RWPE2 (cell line): ENCODE measurements around the gene DACT1.

Experiments
- ATAC-seq: fragments of 200-7000 bp; cut with Tn5 transposase; 3 replicates; pipeline ENCODE4 v1.9.1; 2021; ENCODE audit warnings: low read depth
- DNase-seq: peaks from one replicate; pipeline ENCODE4 v3.0.0-alpha.2; 2020; ENCODE audit warnings: low spot score
- H3K27ac ChIP-seq: fragments of 450-650 bp; 2 replicates; pipeline ENCODE4 v1.5.1; 2017; ENCODE audit warnings: mild to moderate bottlenecking; ENCODE audit not compliant: poor library complexity, severe bottlenecking
- H3K27me3 ChIP-seq: fragments of 250-450 bp; sonication (Bioruptor Pico); 2 replicates; pipeline ENCODE4 v1.5.1; 2021; ENCODE audit warnings: mild to moderate bottlenecking, moderate library complexity; ENCODE audit not compliant: insufficient read depth, poor library complexity, severe bottlenecking
- H3K36me3 ChIP-seq: fragments of 250-450 bp; sonication (Bioruptor Pico); 2 replicates; pipeline ENCODE4 v1.5.1; 2020; ENCODE audit warnings: low read depth, mild to moderate bottlenecking, moderate library complexity
- H3K4me1 ChIP-seq: fragments of 250-450 bp; sonication (Bioruptor Pico); 2 replicates; pipeline ENCODE4 v1.5.1; 2021; ENCODE audit warnings: mild to moderate bottlenecking, moderate library complexity; ENCODE audit not compliant: insufficient read depth, poor library complexity, severe bottlenecking
- H3K4me3 ChIP-seq: fragments of 250-450 bp; sonication (Bioruptor Pico); 2 replicates; pipeline ENCODE4 v1.5.1; 2021; ENCODE audit warnings: mild to moderate bottlenecking, moderate library complexity; ENCODE audit not compliant: severe bottlenecking
- H3K9me3 ChIP-seq: fragments of 250-450 bp; sonication (Bioruptor Pico); 2 replicates; pipeline ENCODE4 v1.5.1; 2021; ENCODE audit warnings: mild to moderate bottlenecking, moderate library complexity; ENCODE audit not compliant: severe bottlenecking
- TF ChIP-seq, protein P1 (sequence below): fragments of 450-650 bp; IDR thresholded peaks from one replicate; pipeline ENCODE4 v1.5.1; 2017; ENCODE audit warnings: mild to moderate bottlenecking, moderate library complexity; ENCODE audit not compliant: poor library complexity, severe bottlenecking

DACT1 gene

DNA sequence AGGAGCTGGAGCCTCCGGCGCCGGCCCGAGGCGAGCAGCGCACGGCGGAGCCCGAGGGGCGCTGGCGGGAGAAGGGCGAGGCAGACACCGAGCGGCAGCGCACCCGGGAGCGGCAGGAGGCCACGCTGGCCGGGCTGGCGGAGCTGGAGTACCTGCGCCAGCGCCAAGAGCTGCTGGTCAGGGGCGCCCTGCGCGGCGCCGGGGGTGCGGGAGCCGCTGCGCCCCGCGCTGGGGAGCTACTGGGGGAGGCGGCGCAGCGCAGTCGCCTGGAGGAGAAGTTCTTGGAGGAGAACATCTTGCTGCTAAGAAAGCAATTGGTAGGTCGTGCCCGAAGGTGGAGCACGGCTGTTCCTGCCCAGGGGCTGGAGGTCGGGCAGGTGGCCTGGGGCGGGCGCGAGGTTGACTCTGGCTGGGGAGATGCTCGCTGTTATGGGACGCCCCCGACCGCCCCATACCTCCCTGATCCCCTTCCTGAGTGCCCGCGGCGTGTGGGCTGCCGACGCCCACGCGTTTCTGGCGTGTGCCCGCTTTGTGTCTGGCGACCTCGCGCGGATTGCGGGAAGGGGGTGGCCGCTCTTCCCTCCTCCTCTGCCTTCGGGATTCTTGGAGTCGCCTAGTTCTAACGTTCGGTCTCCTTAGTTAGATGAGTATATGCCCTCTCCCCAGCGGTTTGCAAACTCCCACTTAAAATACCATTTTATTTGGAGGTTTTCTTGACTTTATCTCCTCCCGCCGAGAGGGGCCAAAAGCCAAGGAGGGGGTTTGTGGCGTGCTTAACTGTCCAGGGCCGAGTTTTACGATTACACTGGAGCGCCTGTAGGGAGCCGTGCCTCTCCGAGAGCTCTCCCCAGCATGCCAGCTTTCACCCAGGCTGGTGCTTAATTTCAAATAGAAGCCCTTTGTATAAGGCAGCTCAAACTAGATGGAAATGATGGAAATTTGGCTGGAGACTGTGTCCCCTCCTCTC is 752 bp downstream of the DACT1 start:
- Histone ChIP-seq H3K36me3 (no peaks in the 10 kb centered on the region), H3K27me3 (peaks cover 12% of the 10 kb centered on the region), H3K27ac (peak overlapping the region; percentile 24), H3K9me3 (no peaks in the 10 kb centered on the region), H3K4me1 (no peaks in the 10 kb centered on the region), H3K4me3 (peak overlapping the region; percentile 58)
- TF ChIP-seq, protein P1, sequence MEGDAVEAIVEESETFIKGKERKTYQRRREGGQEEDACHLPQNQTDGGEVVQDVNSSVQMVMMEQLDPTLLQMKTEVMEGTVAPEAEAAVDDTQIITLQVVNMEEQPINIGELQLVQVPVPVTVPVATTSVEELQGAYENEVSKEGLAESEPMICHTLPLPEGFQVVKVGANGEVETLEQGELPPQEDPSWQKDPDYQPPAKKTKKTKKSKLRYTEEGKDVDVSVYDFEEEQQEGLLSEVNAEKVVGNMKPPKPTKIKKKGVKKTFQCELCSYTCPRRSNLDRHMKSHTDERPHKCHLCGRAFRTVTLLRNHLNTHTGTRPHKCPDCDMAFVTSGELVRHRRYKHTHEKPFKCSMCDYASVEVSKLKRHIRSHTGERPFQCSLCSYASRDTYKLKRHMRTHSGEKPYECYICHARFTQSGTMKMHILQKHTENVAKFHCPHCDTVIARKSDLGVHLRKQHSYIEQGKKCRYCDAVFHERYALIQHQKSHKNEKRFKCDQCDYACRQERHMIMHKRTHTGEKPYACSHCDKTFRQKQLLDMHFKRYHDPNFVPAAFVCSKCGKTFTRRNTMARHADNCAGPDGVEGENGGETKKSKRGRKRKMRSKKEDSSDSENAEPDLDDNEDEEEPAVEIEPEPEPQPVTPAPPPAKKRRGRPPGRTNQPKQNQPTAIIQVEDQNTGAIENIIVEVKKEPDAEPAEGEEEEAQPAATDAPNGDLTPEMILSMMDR, result no peak
- DNase-seq (no peak), ATAC-seq (peak; percentile 59)

- no peak for DNase-seq
- H3K36me3 ChIP-seq, result no peaks in the 10 kb centered on the region
- peaks cover 12% of the 10 kb centered on the region for H3K27me3 ChIP-seq
- H3K4me3 ChIP-seq, result peak overlapping the region; percentile 58
- ATAC-seq, result no peak
- H3K9me3 ChIP-seq, result no peaks in the 10 kb centered on the region
- TF ChIP-seq, protein P1, result no peak
- H3K4me1 ChIP-seq, result no peaks in the 10 kb centered on the region
- no peak overlapping the region for H3K27ac ChIP-seq
Observed at GRCh38 chr14:58639198-58639565, 1.4 kb downstream of the DACT1 start.

GRCh38 chr14:58639842-58640484 is 2.2 kb downstream of the DACT1 start:
- Histone ChIP-seq H3K4me3 (no peak overlapping the region), H3K9me3 (no peaks in the 10 kb centered on the region), H3K27ac (no peak overlapping the region), H3K27me3 (peaks cover 12% of the 10 kb centered on the region), H3K4me1 (no peaks in the 10 kb centered on the region), H3K36me3 (no peaks in the 10 kb centered on the region)
- DNase-seq (no peak), ATAC-seq (no peak)
- TF ChIP-seq, protein P1, result peak; percentile 93

- Histone ChIP-seq H3K4me1 (no peaks in the 10 kb centered on the region), H3K27ac (no peak overlapping the region), H3K4me3 (no peak overlapping the region), H3K27me3 (peaks cover 12% of the 10 kb centered on the region), H3K9me3 (no peaks in the 10 kb centered on the region), H3K36me3 (no peaks in the 10 kb centered on the region)
- DNase-seq (no peak), ATAC-seq (no peak)
- TF ChIP-seq, protein P1, result no peak
Observed at GRCh38 chr14:58640959-58641358, 3.2 kb downstream of the DACT1 start.
